Activated CD8-positive, alpha-beta memory T cell treated with anti-CD3 and anti-CD28 coated beads for 4 hours (primary cell): Measurements from ENCODE around the gene FGF18.

ENCODE experiments used
- DNase-seq, 2 donors: peaks; one replicate each; pipeline ENCODE4 v3.0.0-alpha.2; 2020; ENCODE audit warnings: low read depth in 2 of 2

FGF18 gene

DNA sequence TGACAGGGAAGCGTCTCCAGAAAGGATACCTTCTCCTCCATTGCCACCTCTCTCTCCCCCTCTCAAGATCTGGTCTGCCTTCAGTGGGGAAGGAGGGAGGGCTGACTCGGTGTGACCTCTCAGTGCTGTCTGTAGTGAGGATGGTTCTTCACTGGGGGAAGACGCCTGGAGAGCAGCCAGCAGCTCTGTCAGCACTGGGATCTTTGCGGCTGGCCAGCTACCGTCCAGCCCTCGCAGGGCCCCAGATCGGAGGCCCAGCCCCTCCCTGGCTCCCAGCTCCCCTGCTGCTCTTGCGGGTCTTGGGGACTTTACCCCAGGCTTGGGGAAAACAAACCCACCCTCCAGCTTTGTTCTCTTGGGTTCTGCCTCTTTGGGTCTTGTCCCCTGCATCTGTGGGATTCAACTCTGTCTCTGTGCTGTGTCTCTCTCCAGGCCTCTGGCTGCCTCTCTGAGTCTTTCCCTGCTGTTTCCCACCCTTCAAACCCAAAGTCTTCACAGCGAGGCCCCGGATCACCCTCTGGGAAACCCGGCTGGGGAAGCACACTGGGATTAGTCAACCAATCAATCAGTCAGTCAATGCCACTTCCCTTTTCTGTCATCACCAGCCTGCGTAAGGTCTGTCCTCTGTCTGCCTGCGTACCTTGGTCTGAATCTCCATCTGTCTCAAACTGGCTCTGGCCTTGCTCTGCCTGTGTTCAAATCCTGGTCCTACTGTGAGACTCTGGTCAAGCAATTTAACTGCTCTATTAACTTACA is 23.0 kb downstream of the FGF18 start:
- no peak for DNase-seq

DNA sequence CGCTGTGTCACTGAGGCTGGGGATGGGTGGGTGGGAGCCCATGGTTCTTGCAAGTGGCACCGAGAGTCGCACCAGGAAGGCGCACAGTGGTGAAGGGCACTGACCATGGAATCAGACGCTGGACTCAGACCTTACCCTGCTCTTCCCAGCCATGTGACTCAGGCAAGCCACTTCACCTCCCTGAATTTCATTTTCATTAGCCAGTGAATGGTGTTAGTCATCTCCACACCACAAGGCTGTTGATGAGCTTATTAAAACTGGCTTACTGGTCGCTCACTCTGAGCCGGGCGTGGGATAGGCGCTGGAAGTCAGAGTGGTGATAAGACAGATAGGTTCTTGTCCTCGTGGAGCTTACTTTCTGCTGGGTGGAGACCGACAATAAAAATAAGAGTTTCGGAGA is 25.1 kb downstream of the FGF18 start:
- DNase-seq = no peak

DNA sequence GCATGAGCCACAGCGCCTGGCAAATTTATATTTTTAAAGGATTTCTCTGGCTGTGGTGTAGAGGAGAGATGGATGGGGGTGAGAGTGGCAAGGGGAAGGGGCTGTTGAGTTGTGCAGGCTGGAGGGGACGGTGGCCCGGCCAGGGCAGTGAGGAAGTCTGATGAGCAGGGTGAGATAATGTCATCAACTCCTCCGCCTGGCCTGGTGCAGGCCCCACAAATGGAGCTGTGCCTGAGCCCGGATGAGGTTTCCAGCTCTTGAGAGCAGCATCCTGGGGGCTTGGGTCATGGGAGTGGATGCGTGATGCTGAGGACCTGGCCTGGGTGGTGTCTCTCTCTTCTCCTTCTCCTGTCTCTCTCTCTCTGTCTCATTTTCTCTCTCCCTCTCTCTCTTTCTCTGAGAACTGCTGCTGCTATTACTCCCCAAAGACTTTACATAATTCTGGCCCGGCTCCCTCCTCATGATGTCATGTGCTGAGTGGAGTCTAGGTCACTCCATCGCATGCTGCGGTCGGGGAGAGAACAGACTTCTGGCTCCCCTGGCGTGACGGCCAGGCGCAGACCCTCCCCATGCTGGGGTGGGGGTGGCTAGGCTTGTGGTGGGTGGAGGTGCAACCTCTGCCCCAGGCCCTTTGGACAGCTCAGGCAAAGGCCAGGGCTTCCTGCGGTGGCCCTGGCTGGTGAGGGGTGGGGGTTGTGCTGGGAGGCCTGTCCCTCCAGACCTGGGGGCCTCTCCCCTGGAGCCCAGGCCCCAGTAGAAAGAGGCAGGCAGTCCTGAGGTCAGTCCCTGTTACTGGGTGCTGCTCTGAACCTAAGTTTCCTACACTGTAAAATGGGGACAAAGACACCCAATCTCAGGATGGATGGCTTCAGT is 26.4 kb downstream of the FGF18 start:
- DNase-seq = no peak

DNA sequence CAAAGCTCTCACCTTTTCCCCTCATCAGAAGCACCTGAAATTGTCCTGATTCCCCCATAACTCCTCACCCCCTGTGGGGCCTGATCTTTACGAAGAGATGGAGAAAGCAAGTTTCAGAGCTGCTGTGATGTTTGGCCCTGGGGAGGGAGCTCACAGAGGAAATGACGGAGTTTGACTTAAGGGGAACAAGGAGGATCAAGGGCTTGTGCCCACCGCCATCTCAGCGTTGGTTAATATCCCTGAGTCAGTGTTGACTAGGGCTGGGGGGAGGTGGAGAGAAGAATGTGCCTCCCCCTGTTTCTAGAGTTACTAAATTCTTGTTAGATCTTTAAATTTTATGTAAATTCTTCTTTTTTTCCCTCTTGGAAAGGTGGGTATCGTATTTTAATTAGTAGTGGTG is 27.8 kb downstream of the FGF18 start:
- DNase-seq = no peak

DNA sequence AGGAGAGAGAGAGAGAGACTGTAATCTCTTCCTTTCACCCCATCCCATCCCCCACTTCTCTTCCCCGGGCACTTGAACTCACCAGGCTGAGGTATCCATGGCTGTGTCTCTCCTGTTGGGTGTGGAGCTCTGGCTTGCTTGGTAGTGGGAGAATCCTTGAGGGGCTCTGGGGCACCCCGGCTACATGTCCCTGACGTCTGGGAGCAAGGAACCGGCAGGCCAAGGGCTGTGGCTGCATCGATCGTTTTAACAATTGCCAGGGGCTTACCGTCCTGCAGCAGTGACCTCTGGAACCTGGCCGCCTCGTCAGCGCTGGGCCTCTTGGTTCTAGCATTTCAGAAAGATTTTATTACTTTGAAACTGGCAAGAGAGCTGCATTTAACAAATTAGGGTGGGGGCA is 30.0 kb downstream of the FGF18 start:
- no peak for DNase-seq

DNA sequence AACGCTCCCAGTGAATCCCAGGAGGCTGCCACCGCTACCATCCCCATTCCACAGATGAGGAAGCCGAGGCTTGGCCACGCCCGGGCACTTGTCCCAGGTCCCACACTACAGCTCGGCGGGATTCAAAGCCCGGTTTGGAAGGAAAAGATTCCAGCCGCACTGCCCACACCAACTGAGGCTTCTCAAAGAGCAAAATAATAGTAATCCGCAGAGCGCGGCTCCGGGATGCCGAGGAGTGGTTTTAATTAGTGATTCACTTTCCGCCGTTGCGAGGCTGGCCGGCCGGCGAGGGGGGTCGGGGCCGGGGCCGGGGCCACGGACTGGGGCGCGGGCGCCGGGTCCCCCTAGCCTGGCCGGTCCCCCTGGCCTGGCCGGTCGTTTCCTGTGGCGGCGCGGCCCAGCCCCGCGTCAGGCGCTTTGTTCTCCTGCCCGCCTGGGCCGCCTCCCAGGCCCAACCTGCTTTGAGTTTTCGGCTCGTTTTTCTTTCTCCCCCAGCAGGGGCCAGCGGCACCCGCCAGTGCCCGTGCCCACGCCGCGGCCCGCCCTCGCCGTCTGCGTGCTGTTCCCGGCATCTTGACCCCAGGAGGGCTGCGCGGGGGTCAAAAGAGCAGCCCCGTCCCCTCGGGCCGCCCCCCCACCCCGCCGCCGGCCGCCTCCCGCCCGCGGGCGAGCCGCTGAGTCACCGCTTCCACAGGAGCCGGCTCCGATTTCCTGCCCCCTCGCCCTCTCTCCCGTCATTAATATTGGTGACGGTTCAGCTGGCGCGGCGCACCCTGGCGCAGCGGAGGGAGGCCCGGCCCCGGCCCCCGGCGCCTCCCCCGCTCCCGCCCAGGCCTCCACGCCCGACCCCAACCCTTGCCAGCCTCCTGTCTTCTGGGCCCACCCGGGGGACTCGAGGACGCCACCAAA is 31.2 kb downstream of the FGF18 start:
- peak in 1 of 2 donors; percentile 2 for DNase-seq

DNA sequence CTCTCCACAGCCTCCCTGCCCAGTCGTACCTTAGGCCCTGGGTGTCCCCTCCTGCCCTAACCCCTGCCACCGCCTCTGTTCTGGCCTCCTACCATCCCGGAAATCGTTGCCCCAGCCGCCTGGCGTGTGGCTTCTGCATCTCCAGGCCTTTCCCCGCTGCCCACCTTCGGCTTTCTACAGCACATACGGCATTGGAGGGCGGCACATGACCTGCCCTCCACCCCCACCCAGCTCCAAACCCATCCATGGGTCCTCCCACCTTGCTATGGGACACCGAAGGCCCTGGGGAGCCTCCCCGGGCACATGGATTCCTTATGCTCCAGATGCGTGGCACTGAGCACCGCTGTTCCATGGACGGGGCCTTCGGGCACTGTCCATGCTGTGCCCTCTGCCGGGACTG is 32.0 kb downstream of the FGF18 start:
- DNase-seq = no peak

DNA sequence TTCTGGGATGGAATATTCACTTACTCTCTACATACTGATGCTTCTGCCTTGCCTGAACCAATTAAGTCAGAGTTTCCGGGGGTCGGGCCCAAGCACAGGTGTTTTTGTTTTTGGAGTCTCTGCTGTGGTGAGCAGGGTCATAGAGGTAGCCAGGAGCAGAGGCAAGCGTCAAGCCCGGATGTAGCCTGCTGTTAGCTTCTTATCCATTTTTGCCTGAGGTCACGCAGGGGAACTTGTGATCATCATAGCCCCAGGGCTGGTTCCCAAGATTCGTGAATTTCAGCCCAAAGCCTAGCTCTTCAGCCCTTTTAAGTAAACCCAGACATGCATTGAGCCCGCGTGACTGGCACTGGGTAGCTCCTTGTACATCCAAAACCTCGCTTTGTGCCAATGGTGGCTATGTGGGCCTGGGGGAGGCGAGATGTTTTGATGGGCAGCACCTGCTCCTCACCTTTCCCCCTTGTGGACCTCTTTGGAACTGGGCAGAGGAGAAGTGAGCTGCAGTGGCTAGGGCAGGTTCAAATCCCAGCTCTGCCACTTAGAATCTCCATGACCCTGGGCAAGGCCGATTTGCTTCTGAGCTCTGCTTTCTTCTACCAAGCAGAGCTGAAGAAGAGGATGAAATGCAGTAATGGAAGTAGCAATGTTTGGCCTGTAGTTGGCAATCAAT is 33.7 kb downstream of the FGF18 start:
- no peak for DNase-seq

DNA sequence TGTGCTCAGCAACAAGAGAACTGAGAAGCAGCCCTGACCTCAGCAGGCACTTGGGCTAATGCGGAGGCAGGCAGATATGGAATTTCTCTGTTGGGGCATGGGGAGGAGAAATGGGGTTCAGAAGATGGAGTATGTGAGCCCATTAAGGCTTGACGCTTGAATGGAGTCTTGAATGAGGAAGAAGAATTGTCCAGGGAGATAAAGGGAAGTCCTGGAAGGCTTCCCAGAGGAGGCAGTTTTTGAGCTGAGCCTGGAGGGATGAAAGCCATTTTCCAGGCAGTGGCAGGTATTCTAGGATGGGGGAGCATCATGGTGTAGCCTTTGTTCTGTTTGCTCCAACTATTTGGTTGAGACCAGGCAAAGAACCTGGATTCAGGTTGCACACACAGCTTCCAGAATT is 34.5 kb downstream of the FGF18 start:
- DNase-seq = no peak

DNA sequence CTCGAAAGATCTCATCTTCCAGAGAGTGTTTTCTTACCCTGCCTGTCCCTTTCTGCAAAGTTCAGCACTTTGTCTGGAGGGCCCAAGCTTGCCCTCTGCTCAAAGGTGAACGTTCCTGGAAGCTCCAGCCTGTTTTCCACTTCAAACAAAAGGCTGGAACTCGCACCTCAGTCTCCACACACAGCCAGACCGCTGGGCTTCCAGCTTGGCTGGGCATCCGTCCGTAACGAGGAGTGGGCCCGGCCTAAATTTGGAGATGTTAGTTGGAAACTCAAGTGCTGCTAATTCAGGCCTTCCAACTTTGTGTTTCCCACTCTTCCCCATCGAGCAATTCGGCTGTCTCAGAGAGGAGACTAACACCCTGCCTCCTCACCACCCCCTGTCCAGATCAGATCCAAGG is 35.1 kb downstream of the FGF18 start:
- no peak for DNase-seq

DNA sequence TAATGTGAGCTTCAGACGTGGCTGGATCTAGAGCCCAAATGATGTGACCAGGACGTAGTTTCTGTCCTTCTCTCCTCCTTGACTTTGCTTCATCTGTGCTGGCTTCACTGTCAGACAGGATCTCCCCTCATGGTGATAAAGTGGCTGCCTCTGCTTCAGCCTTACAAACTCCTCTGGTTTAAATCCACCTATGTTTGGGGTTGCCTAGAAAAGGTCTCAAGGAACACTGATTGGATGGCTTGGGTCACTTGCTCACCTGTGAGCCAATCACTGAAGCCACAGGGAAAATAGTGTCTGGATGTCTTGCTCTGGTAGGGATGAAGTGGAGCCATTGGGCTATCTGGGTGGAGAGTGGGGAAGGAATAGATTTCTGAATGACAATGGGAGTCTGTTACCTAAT is 36.1 kb downstream of the FGF18 start:
- no peak for DNase-seq

DNA sequence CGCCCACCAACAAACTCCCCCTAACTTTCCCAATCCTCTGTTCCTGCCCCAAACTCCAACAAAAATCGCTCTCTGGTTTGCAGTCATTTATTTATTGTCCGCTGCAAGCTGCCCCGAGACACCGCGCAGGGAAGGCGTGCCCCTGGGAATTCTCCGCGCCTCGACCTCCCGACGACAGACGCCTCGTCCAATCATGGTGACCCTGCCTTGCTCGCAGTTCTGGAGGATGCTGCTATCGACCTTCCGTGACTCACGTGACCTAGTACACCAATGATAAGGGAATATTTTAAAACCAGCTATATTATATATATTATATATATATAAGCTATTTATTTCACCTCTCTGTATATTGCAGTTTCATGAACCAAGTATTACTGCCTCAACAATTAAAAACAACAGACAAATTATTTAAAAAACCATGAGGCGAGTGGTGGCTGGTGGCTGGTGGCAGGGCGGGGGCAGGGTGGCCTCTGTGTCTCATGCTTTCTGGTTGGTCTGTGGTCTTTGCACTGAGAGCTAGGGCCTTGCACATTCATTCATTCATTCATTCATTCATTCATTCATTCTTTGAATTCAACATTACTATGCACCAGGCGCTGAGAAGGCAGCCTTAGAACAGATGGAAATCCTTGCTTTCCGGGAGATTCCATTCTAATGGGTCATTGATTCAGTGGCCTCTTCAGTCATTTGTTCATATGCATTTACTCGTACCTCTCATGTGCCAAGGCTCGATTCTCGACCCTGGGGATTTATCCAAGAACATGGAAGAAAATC is 37.9 kb downstream of the FGF18 start:
- no peak for DNase-seq

DNA sequence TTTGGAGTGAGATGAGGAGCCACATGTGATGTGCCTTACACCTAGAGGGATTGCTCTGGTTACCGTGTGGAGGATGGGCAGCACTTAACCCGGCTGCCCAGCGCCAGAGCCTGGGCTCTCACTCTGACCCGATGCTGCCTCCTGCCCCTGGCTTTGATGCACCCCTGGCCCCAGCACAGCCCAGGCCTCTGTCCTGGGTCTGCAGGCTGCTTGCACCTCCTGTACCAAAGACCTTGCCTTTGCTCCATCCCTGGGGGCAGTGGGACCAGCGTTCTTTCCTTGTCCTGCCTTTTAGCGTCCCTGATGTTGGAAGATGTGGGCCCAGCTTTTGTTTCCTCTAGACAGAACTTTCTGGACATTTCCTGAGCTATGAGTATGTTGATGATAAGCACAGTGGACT is 40.4 kb downstream of the FGF18 start:
- DNase-seq = no peak

DNA sequence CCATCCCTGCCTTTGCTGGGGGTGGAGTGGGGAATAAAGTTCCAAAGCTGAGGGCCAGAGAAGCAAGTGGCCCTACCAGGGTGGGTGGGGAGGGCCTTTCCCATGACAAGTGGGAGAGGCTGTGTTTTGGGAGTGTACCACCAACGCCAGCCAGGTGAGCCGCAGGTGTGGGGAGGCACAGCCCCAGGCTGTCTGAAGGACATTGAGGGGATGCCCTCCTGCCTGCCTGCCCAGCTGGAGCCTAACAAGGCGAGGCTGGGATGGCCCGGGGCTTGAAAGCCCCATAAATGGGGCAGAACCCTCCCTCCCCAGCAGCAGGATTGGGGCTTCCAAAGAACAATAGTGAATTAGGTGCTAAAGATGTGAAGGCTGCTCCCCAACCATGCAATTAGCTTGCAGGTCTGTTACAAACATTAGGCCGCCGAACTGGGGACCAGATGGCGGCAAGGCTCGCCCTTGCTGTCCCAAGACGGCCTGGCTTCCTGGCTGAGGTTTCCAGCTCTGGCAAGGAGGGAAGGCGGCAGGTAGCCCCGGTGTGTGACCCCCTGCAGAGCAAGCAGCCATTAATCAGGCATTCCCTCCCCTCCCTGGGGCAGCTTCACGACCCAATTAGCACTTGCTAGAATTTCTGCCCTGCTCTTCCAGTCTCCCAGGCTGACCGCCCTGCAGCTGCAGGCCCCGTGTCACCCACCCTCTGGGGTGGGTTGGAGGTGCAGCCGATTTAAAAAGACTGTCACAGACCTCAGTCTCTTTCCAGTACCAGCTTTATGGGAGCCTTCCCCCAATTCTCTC is 42.9 kb downstream of the FGF18 start:
- no peak for DNase-seq

DNA sequence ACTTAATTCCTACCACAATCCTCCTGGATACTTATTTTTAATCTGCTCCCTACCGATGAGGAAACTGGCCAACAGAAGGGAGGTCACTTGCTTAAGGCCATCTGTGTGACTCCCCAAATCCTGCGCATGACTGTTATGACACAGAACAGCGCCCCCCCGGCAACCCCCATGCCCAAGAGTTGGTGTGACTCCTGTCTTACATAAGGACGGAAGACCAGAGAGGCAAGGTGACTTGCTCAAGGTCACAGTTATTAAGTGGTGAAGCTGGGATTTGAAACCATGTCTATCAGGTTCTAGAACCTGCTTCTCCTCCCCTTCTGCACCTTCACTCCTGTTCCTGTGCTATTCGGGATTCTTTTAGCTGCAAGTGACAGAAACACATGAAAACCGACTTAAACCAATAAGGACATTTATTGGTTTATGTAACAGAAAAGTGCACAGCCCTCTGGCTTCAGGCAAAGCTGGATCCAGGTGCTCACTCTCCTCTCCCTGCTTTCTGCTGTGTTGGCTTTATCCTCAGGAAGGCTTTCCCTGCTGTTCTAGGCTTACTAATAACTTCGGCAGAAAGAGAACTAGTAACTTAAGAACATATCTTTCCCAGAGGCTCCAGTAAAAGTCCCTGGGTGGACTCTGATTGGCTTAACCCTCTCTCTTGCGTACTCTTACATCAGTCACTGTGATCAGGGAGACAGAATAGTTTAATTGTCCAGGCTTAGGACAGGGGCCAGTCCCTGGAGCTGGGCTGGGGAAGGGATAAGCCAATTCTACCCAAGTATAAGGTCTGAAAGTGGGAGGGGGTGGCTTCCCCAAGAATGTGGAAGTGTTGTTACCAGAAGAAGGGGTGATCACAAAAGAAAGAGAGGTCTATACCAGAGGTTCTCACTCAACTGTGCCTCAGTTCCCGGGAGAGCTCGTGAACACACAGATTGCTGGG is 43.7 kb downstream of the FGF18 start:
- DNase-seq = no peak

DNA sequence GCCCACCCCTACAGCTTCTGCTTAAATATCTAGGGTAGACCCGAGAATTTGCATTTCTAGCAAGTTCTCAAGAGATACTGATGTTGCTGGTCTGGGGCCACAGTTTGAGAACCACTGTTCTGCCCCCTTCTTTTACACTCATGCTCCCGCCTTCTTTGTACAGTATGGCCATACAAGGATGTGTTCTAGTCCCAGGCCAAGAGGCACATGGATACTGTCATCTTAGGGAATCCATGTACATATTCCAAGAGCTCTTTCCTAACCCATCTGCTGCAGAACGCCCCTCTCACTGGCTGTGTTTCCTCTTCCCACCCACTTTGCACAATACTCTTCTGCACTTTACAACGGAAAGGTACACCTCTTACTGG is 44.4 kb downstream of the FGF18 start:
- DNase-seq = no peak

DNA sequence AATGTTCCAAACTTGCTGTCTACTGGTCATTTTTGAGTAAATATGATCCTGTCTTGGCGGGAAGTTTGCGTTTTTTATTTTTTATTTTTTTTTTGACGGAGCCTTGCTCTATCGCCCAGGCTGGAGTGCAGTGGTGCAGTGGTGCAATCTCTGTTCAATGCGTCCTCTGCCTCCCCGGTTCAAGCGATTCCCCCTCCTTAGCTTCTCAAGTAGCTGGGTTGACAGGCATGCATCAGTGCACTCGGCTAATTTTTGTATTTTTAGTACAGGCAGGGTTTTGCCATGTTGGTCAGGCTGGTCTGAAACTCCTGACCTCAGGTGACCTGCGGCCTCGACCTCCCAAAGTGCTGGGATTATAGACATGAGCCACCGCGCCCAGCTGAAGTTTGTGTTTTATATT is 45.4 kb downstream of the FGF18 start:
- DNase-seq = no peak

DNA sequence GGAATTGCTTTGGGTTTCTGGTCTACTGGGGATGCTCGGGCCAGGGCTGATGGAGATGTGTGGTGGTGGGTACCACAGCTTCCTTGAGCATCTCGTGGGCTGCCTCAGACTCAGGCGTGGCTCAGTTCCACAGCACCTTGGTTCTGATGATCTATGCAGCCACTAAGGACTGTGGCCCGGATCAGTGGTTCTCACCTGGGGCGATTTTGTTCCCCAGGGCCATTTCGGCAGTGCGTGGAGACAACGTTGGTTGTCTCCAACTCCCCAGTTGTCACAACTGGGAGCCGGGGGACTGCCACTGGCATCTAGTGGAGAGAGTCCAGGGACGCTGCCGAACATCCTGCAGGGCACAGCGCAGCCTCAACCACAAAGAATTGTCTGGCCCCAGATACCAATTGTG is 47.7 kb downstream of the FGF18 start:
- DNase-seq = no peak

DNA sequence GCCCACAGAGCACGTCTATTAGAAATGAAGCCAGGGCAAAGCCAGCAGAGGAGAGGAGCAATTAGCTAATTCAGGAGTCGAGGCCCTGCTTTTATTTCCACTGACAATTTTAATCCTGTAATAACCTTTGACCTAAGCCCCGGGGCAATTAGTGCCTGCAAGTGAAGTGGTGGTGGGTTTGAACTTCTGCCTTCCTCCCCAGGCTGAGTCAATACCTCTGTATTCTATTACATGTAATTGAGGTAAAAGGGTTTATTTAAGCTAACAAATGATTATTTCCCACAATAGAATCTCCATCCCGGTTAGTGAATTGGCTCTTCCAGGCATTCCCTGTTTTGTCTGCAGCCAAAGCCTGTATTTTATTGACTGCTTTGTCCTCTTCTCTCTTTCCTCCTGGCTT is 49.9 kb downstream of the FGF18 start:
- no peak for DNase-seq
